Neuronal stem cell (in vitro differentiated cells): Measurements from ENCODE around the gene RASGRP1.

Experiments used
- DNase-seq: peaks from one replicate; pipeline ENCODE4 v3.0.0-alpha.2; 2013; ENCODE audit warnings: low spot score
- H2AFZ ChIP-seq: one replicate; pipeline ENCODE4 v1.6.1; 2013; ENCODE audit warnings: mild to moderate bottlenecking, low read length, inconsistent platforms
- H2AK5ac ChIP-seq: 2 replicates; pipeline ENCODE4 v1.6.1; 2013; ENCODE audit warnings: low read depth, mild to moderate bottlenecking, inconsistent platforms, low read length, moderate library complexity, mixed read lengths
- H2BK120ac ChIP-seq: 2 replicates; pipeline ENCODE4 v1.6.1; 2013; ENCODE audit warnings: low read depth, mild to moderate bottlenecking, inconsistent platforms, low read length, moderate library complexity, mixed read lengths
- H2BK12ac ChIP-seq: one replicate; pipeline ENCODE4 v1.6.1; 2013; ENCODE audit warnings: low read length, inconsistent platforms
- H2BK15ac ChIP-seq: 2 replicates; pipeline ENCODE4 v1.6.1; 2013; ENCODE audit warnings: mild to moderate bottlenecking, low read length, inconsistent platforms, mixed read lengths
- H2BK5ac ChIP-seq: one replicate; pipeline ENCODE4 v1.6.1; 2013; ENCODE audit warnings: inconsistent platforms, mild to moderate bottlenecking, low read length, moderate library complexity
- H3K14ac ChIP-seq: one replicate; pipeline ENCODE4 v1.6.1; 2013; ENCODE audit warnings: low read length, inconsistent platforms
- H3K18ac ChIP-seq: 2 replicates; pipeline ENCODE4 v1.6.1; 2013; ENCODE audit warnings: low read length, inconsistent platforms
- H3K23ac ChIP-seq: 2 replicates; pipeline ENCODE4 v1.6.1; 2013; ENCODE audit warnings: low read depth, mild to moderate bottlenecking, mixed read lengths, low read length, inconsistent platforms; ENCODE audit not compliant: poor library complexity
- H3K27ac ChIP-seq: replicated peaks from 3 replicates; pipeline ENCODE4 v1.5.1; 2013; ENCODE audit warnings: low read length, inconsistent platforms
- H3K27me3 ChIP-seq, 3 experiments: 2 replicates each; pipeline ENCODE4 v1.6.1; 2013; ENCODE audit warnings: low read length in 3 of 3, mild to moderate bottlenecking in 2 of 3, inconsistent platforms in 1 of 3, low read depth in 1 of 3, mixed read lengths in 1 of 3, moderate library complexity in 1 of 3; ENCODE audit not compliant: control insufficient read depth in 3 of 3, insufficient read depth in 3 of 3
- H3K36me3 ChIP-seq, 2 donors: replicated peaks in 1 of 2; 2 replicates each; pipeline ENCODE4 v1.6.1; 2013; ENCODE audit warnings: low read length in 2 of 2; ENCODE audit not compliant: control insufficient read depth in 2 of 2, insufficient read depth in 2 of 2
- H3K4ac ChIP-seq: 2 replicates; pipeline ENCODE4 v1.6.1; 2013; ENCODE audit warnings: inconsistent platforms, mild to moderate bottlenecking, low read length, moderate library complexity
- H3K4me1 ChIP-seq, 2 donors: 1 replicate in 1 of 2; 2 replicates in 1 of 2; pipeline ENCODE4 v1.6.1; 2013; ENCODE audit warnings: low read length in 2 of 2, low read depth in 1 of 2; ENCODE audit not compliant: control insufficient read depth in 2 of 2, insufficient read depth in 1 of 2
- H3K4me2 ChIP-seq: one replicate; pipeline ENCODE4 v1.6.1; 2013; ENCODE audit warnings: mild to moderate bottlenecking, low read length, inconsistent platforms; ENCODE audit not compliant: insufficient read depth, poor library complexity, severe bottlenecking
- H3K4me3 ChIP-seq, 2 donors: 2 replicates each; pipeline ENCODE4 v1.5.1; 2013; ENCODE audit warnings: low read length in 2 of 2, mild to moderate bottlenecking in 2 of 2, inconsistent platforms in 1 of 2, moderate library complexity in 1 of 2
- H3K79me1 ChIP-seq: one replicate; pipeline ENCODE4 v1.6.1; 2013; ENCODE audit warnings: low read depth, mild to moderate bottlenecking, inconsistent platforms, low read length, moderate library complexity
- H3K9ac ChIP-seq: one replicate; pipeline ENCODE4 v1.6.1; 2013; ENCODE audit warnings: mild to moderate bottlenecking, low read depth, low read length, inconsistent platforms; ENCODE audit not compliant: poor library complexity
- H3K9me3 ChIP-seq, 2 donors: replicated peaks in 1 of 2; 2 replicates each; pipeline versions ENCODE3 to v1.6.1; 2013; ENCODE audit warnings: low read length in 2 of 2, mild to moderate bottlenecking in 2 of 2, inconsistent platforms in 1 of 2, low read depth in 1 of 2, mixed read lengths in 1 of 2, moderate library complexity in 1 of 2; ENCODE audit not compliant: control insufficient read depth in 2 of 2, insufficient read depth in 1 of 2
- H4K8ac ChIP-seq: one replicate; pipeline ENCODE4 v1.6.1; 2013; ENCODE audit warnings: low read depth, mild to moderate bottlenecking, inconsistent platforms, low read length, moderate library complexity
- H4K91ac ChIP-seq: one replicate; pipeline ENCODE4 v1.6.1; 2013; ENCODE audit warnings: low read length, low read depth, mild to moderate bottlenecking, inconsistent platforms; ENCODE audit not compliant: poor library complexity
- whole genome bisulfite sequencing, 2 donors: extraction: QIAGEN DNeasy Blood & Tissue Kit; methylation state at CpG; one replicate each; pipeline ENCODE4 v1.1.7; 2013; ENCODE audit warnings: missing lambda C conversion rate in 2 of 2, mixed read lengths in 1 of 2; ENCODE audit not compliant: insufficient read length in 2 of 2, insufficient replicate concordance in 1 of 2; ENCODE audit errors: extremely low coverage in 2 of 2; 5-methylcytosine and 5-hydroxymethylcytosine counted together

The RASGRP1 gene

GRCh38 chr15:38530113-38530512, 34.5 kb downstream of the RASGRP1 start:
- WGBS, 2 donors: no CpG with 5 or more reads among the region's 1 CpG

GRCh38 chr15:38528294-38528693, 36.3 kb downstream of the RASGRP1 start:
- no peak overlapping the region for H3K9ac ChIP-seq

More at GRCh38 chr15:38530113-38530512, 34.5 kb downstream of the RASGRP1 start:
- Histone ChIP-seq H2BK120ac (no peak overlapping the region), H3K9ac (no peak overlapping the region), H2BK5ac (no peak overlapping the region), H3K9me3 (no peaks in the 10 kb centered on the region), H3K4ac (no peak overlapping the region), H4K8ac (no peak overlapping the region), H3K79me1 (no peaks in the 10 kb centered on the region), H3K36me3 (no peaks in the 10 kb centered on the region), H3K4me2 (no peak overlapping the region), H3K27me3 (no peaks in the 10 kb centered on the region), H3K27ac (no peak overlapping the region), H3K14ac (no peak overlapping the region), H2AFZ (no peak overlapping the region), H2BK12ac (no peak overlapping the region), H3K18ac (no peak overlapping the region), H4K91ac (no peak overlapping the region), H2BK15ac (no peak overlapping the region), H2AK5ac (no peak overlapping the region), H3K23ac (no peak overlapping the region), H3K4me3 (no peak overlapping the region), H3K4me1 (peaks cover 0 to 18% of the 10 kb centered on the region in 2 donors)
- no peak for DNase-seq

GRCh38 chr15:38526158-38526557, 38.5 kb downstream of the RASGRP1 start:
- DNase-seq: no peak
- Histone ChIP-seq H3K4ac (no peak overlapping the region), H3K4me2 (no peak overlapping the region), H3K27ac (no peak overlapping the region), H2BK12ac (no peak overlapping the region), H2BK120ac (no peak overlapping the region), H3K9me3 (no peaks in the 10 kb centered on the region), H3K79me1 (no peaks in the 10 kb centered on the region), H3K4me1 (peaks cover 0 to 9% of the 10 kb centered on the region in 2 donors), H3K4me3 (no peak overlapping the region), H3K27me3 (no peaks in the 10 kb centered on the region), H3K23ac (no peak overlapping the region), H3K18ac (no peak overlapping the region), H3K14ac (no peak overlapping the region), H3K9ac (no peak overlapping the region), H4K91ac (no peak overlapping the region), H2AFZ (no peak overlapping the region), H4K8ac (no peak overlapping the region), H2AK5ac (no peak overlapping the region), H2BK5ac (no peak overlapping the region), H2BK15ac (no peak overlapping the region), H3K36me3 (no peaks in the 10 kb centered on the region)
- WGBS, 2 donors: no CpG with 5 or more reads among the region's 2 CpGs

More at GRCh38 chr15:38528294-38528693, 36.3 kb downstream of the RASGRP1 start:
- Histone ChIP-seq H3K23ac (no peak overlapping the region), H3K18ac (no peak overlapping the region), H3K4ac (no peak overlapping the region), H3K4me3 (no peak overlapping the region), H2BK15ac (no peak overlapping the region), H4K91ac (no peak overlapping the region), H2BK5ac (no peak overlapping the region), H3K4me1 (peaks cover 0 to 12% of the 10 kb centered on the region in 2 donors), H3K9me3 (no peaks in the 10 kb centered on the region), H3K36me3 (no peaks in the 10 kb centered on the region), H3K14ac (no peak overlapping the region), H2AK5ac (no peak overlapping the region), H3K27me3 (no peaks in the 10 kb centered on the region), H2AFZ (no peak overlapping the region), H4K8ac (no peak overlapping the region), H2BK120ac (no peak overlapping the region), H3K4me2 (no peak overlapping the region), H3K27ac (no peak overlapping the region), H2BK12ac (no peak overlapping the region), H3K79me1 (no peaks in the 10 kb centered on the region)
- no CpG with 5 or more reads among the region's 1 CpG for WGBS, 2 donors
- DNase-seq: no peak

- no peak overlapping the region for H3K23ac ChIP-seq
- no peak overlapping the region for H4K8ac ChIP-seq
- no peak overlapping the region for H2AK5ac ChIP-seq
- H3K4ac ChIP-seq: no peak overlapping the region
- H3K9me3 ChIP-seq: no peaks in the 10 kb centered on the region
- no peaks in the 10 kb centered on the region for H3K79me1 ChIP-seq
- no peak overlapping the region for H3K4me2 ChIP-seq
- H2BK120ac ChIP-seq: no peak overlapping the region
- H2BK15ac ChIP-seq: no peak overlapping the region
- H3K36me3 ChIP-seq: no peaks in the 10 kb centered on the region
- H3K27ac ChIP-seq: no peak overlapping the region
- H2BK12ac ChIP-seq: no peak overlapping the region
- no peak overlapping the region for H4K91ac ChIP-seq
- 100% methylated on average over 2 of the region's 6 CpGs; no CpG with 5 or more reads in 1 of the 2 donors for WGBS, 2 donors
- no peak for DNase-seq
- no peak overlapping the region for H3K18ac ChIP-seq
- H3K4me1 ChIP-seq: peaks cover 0 to 9% of the 10 kb centered on the region in 2 donors
- H3K9ac ChIP-seq: no peak overlapping the region
- H2BK5ac ChIP-seq: no peak overlapping the region
- no peak overlapping the region for H2AFZ ChIP-seq
- no peaks in the 10 kb centered on the region for H3K27me3 ChIP-seq
- H3K4me3 ChIP-seq: no peak overlapping the region
- H3K14ac ChIP-seq: no peak overlapping the region
These were observed 39.1 kb downstream of the RASGRP1 start for GRCh38 chr15:38525489-38525888.
